LNCAP (cell line): ENCODE data around the gene TRPM8.

Source experiments
- CTCF ChIP-seq: fragments of 450-650 bp; IDR thresholded peaks from 2 replicates; pipeline ENCODE4 v1.5.1; 2017; ENCODE audit warnings: mild to moderate bottlenecking

The TRPM8 gene

GRCh38 chr2:234061624-234062257 is 144.6 kb downstream of the TRPM8 start:
- no peak for TF ChIP-seq CTCF

GRCh38 chr2:234066587-234066986 is 149.4 kb downstream of the TRPM8 start:
- no peak for TF ChIP-seq CTCF
